Activated naive CD8-positive, alpha-beta T cell (primary cell): ENCODE results near the gene NPLOC4.
"Not testable (repeated sequence)": the region's sequence is repeated elsewhere in the genome, so short reads cannot be mapped to it uniquely, and the experiment has no call there.

Source experiments
- H3K27ac Mint-ChIP-seq: one replicate; pipeline ENCODE4 v1.8.0; 2021; ENCODE audit warnings: mixed read lengths
- H3K27me3 Mint-ChIP-seq: one replicate; pipeline ENCODE4 v1.8.0; 2021; ENCODE audit warnings: mixed read lengths
- H3K36me3 Mint-ChIP-seq: one replicate; pipeline ENCODE4 v1.8.0; 2021; ENCODE audit warnings: mixed read lengths
- H3K4me1 Mint-ChIP-seq: one replicate; pipeline ENCODE4 v1.8.0; 2021; ENCODE audit warnings: low read depth, mixed read lengths
- H3K4me3 Mint-ChIP-seq: one replicate; pipeline ENCODE4 v1.8.0; 2021; ENCODE audit warnings: mild to moderate bottlenecking, mixed read lengths
- H3K9me3 Mint-ChIP-seq: one replicate; pipeline ENCODE4 v1.8.0; 2021; ENCODE audit warnings: low read depth, mixed read lengths

The NPLOC4 gene

DNA sequence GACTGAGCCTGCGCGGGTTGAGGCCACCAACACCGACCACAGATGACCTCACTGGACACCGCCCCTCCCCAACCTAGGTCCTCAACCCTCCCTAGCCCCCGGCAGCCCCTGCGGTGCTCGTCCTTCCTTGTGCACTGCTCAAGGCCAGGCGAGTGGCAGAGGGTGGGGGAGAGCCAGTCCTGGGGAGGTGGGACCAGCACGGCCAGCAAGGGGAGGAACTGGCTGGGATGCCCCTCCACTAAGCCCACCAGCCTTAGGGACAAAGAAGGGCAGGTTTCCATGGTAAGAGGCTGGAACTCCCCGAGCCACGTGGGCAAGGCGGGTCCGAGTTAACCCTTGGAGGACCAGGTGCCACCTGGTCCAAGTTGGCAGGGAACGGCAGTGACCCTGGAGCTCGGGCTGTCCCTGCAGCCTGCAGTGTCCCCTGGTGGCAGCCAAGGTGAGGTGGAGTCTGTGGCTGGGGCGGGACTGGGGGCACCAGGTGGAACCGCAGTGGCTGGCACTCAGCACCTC, 99.5 kb downstream of the NPLOC4 start:
- Mint-ChIP-seq H3K36me3 (peaks cover 2% of the 10 kb centered on the region), H3K4me1 (no peaks in the 10 kb centered on the region), H3K4me3 (no peak overlapping the region), H3K27ac (peak overlapping the region; percentile 34), H3K27me3 (peaks cover 1% of the 10 kb centered on the region), H3K9me3 (no peaks in the 10 kb centered on the region)

DNA sequence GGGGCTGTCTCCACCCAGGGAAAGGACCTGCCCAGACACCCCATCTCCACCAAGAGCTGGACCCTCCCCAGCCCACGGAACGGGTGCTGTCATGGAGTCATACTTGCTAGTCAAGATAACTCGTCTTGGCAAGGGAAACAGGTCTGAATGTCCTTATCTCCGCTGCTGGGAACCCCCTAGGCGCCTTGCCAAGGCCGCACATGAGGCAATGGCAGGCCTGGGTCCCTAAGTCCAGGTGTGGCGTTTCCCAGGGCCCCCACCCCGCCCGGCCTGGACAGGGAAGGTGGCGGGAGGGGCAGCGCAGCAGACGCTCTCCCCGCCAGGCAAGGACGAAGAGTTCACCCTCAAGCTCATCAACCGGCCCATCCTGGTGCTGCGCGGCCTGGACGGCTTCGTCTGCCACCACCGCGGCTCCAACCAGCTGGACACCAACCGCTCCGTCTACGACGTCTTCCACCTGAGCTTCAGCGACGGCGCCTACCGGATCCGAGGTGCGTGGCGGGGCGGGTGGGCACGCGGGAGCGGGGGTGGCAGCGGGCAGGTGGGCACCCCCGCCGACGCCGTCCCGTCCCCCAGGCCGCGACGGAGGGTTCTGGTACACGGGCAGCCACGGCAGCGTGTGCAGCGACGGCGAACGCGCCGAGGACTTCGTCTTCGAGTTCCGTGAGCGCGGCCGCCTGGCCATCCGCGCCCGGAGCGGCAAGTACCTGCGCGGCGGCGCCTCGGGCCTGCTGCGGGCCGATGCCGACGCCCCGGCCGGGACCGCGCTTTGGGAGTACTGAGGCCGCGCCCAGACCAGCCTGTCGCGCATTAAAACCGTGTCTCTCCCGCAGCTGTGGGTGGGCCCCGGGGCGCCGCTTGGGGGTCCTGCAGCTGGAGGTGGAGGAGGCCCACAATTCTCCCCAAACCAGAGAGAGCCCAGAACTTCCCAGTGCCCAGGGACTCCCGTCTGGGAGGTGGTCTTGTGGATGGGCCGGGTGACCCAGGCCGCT, 100.3 kb downstream of the NPLOC4 start:
- Mint-ChIP-seq H3K9me3 (no peaks in the 10 kb centered on the region), H3K4me3 (no peak overlapping the region), H3K27me3 (peaks cover 1% of the 10 kb centered on the region), H3K36me3 (peaks cover 2% of the 10 kb centered on the region), H3K27ac (no peak overlapping the region), H3K4me1 (no peaks in the 10 kb centered on the region)

DNA sequence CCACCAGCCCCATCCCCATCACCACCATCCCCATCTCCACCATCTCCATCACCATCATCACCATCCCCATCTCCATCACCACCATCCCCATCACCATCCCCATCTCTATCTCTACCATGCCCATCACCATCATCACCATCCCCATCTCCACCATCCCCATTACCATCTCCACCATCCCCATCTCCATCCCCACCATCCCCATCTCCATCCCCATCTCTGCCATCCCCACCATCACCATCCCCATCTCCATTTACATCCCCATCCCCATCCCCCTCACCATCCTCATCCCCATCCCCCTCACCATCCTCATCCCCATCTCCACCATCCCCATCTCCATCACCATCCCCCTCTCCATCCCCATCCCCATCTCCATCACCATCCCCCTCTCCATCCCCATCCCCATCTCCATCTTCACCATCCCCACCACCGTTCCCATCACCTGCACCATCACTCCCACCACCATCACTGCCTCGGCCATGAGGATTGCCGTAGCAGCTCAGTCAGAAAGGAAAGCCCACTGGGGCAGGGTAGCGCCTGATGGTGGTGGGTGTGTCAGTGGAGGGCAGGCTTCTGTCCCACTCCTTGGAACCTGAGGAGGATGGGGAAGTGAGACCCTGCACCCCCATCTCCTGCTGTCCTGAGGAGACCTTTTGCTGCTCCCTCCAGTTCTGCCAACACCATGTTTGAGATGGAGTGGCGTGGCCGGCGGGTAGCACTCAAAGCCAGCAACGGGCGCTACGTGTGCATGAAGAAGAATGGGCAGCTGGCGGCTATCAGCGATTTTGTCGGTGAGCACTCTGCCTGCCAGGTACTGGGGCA, 101.2 kb downstream of the NPLOC4 start:
- no peak overlapping the region for H3K27ac Mint-ChIP-seq
- no peaks in the 10 kb centered on the region for H3K4me1 Mint-ChIP-seq
- no peaks in the 10 kb centered on the region for H3K9me3 Mint-ChIP-seq
- H3K27me3 Mint-ChIP-seq = peaks cover 1% of the 10 kb centered on the region
- peaks cover 2% of the 10 kb centered on the region for H3K36me3 Mint-ChIP-seq
- H3K4me3 Mint-ChIP-seq = no peak overlapping the region

DNA sequence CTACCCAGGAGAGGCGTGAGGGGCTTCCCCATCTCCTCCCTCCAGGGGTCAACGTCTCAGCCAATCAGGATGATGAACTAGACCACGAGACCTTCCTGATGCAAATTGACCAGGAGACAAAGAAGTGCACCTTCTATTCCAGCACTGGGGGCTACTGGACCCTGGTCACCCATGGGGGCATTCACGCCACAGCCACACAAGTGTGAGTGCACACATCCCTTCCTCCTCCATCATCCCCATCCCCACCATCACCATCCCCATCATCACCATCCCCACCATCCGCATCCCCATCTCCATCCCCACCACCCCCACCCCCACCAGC, 101.9 kb downstream of the NPLOC4 start:
- Mint-ChIP-seq H3K4me1 (no peaks in the 10 kb centered on the region), H3K27ac (no peak overlapping the region), H3K36me3 (peaks cover 2% of the 10 kb centered on the region), H3K9me3 (no peaks in the 10 kb centered on the region), H3K4me3 (no peak overlapping the region), H3K27me3 (peaks cover 1% of the 10 kb centered on the region)

DNA sequence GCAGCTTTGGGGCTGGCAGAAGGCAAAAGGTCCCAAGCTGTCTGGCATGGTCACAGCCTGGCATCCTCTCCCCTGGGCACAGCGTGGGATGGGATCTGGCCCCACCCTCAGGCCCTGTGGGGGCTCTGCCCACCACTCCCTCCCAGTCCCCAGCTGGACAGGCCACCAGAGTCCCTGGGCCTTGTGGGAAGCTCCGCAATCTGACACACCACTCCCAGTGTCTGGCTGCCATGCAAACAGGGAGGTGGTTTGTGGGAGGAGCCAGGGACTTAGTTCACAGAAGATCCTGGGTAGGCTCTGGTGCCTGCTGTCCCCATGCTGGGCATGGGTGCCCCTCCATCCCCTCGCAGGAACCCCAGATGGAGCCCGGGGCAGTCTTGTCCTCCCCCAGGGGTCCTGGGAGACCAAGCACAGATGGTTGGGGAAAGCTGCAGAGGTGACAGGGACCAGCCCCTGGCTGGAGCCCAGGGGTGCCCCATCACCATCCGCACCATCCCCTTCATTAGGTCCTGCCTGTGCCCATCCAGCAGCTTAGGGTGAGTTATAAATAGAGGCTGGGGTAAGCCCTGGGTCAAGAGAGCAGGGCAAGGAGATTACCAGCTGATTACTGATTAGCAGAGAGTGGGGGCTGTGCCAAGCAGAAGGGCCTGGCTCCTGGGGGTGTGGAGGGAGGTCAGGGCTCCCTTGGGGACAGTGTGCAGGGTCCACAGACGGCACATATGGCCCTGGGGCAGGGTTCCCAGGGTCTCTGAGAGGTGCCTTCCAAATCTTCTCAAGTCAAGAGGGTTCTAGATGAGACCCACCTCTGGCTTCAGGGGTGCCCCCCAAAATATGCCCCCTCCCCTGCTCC, 102.5 kb downstream of the NPLOC4 start:
- H3K9me3 Mint-ChIP-seq = no peaks in the 10 kb centered on the region
- peaks cover 1% of the 10 kb centered on the region for H3K27me3 Mint-ChIP-seq
- no peak overlapping the region for H3K4me3 Mint-ChIP-seq
- peaks cover 2% of the 10 kb centered on the region for H3K36me3 Mint-ChIP-seq
- H3K27ac Mint-ChIP-seq = no peak overlapping the region
- H3K4me1 Mint-ChIP-seq = no peaks in the 10 kb centered on the region

DNA sequence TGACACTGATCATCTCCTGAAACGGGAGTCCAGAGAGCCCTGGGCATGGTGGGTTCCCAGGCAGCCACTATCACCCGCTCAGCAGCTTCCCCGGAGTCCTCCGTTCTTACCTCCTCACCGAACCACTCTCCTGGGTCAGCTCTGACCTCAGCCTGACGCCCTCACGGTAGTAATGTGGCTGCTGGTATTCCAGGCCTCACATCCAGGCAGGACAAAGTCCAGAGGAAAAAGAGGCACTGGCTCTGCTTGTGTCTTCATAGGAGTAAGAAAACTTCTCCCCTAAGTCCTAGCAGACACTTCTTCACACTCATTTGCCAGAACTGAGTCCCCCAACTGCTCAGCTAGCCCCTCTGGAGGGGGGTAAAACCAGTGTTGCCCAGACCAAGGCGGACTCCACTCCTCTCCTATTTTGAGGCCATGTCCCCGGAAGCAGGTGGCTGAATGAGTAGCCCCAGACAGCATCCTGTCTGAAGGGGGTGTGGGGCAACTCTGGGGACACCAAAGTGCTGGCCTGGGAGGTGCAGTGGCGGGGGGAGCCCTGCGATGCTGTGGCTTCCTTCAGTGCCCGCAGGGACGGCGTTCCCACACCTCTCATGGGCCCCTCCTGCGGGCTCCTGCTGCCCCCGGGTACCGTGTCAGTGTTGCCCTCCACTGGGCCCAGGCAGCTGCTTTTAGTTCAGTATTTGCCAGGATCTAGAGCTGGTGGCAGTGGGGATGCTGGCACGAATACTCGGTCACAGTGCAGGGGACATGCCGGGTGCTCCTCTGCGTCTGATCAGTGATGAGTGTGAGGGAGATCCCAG, 103.4 kb downstream of the NPLOC4 start:
- no peak overlapping the region for H3K4me3 Mint-ChIP-seq
- H3K36me3 Mint-ChIP-seq = peaks cover 2% of the 10 kb centered on the region
- H3K27ac Mint-ChIP-seq = no peak overlapping the region
- H3K9me3 Mint-ChIP-seq = no peaks in the 10 kb centered on the region
- peaks cover 1% of the 10 kb centered on the region for H3K27me3 Mint-ChIP-seq
- H3K4me1 Mint-ChIP-seq = no peaks in the 10 kb centered on the region

DNA sequence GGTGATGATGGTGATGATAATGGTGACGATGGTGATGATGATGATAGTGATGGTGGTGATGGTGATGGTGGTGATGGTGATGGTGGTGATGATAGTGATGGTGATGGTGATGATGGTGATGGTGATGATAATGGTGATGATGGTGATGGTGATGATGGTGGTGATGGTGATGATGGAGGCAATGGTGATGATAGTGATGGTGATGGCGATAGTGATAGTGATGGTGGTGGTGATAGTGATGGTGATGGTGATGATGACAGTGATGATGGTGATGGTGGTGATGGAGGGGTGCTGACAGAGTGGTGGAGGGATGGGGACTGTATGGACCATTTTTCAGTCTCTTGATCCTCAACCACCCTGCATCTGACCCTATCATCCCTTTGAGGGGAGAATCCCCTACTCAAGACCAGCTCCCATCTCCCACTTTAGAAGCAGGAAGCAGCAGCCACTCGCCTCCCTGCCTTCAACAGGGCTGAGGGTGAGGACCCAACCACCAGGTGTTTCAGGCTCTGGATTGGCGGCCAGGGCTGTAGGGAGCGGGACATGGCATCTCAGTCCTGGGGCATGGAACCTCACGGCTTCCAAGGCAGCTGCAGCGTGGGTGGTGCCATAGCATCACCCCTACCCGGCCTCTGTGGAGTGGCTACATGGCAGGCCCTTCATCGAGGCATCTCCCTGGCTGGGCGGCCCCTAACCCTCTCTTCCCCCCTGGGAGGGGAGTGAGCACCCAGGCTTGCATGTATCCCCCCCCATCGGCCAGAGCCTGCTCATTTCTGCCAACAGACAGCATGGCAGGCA, 104.2 kb downstream of the NPLOC4 start:
- Mint-ChIP-seq H3K27me3 (peaks cover 1% of the 10 kb centered on the region), H3K27ac (no peak overlapping the region), H3K4me1 (no peaks in the 10 kb centered on the region), H3K36me3 (no peaks in the 10 kb centered on the region), H3K4me3 (no peak overlapping the region), H3K9me3 (no peaks in the 10 kb centered on the region)

DNA sequence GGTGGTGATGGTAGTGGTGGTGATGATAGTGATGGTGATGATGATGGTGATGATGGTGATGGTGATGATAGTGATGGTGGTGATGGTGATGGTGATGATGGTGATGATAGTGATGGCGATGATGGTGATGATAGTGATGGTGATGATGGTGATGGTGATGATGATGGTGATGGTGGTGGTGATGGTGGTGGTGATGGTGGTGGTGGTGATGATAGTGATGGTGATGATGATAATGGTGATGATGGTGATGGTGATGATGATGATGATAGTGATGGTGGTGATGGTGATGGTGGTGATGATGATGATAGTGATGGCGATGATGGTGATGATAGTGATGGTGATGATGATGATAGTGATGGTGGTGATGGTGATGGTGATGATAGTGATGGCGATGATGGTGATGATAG, 104.9 kb downstream of the NPLOC4 start:
- not testable (repeated sequence) for H3K27ac Mint-ChIP-seq, H3K9me3 Mint-ChIP-seq, H3K27me3 Mint-ChIP-seq, H3K4me3 Mint-ChIP-seq, H3K36me3 Mint-ChIP-seq, H3K4me1 Mint-ChIP-seq

DNA sequence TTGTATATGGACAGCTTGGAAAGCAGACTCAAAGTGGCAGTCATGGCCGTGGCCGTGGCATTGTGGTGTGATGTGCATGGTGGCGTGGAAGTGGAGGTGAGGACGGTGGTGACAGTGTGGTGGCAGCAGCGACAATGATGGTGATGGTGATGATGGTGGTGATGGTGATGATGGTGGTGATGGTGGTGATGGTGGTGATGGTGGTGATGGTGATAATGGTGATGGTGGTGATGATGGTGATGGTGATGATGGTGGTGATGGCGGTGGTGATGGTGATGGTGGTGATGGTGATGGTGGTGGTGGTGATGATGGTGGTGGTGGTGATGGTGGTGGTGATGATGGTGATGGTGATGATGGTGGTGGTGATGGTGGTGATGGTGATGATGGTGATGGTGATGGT, 105.9 kb downstream of the NPLOC4 start:
- not testable (repeated sequence) for H3K27ac Mint-ChIP-seq, H3K27me3 Mint-ChIP-seq, H3K36me3 Mint-ChIP-seq, H3K4me1 Mint-ChIP-seq, H3K9me3 Mint-ChIP-seq, H3K4me3 Mint-ChIP-seq

DNA sequence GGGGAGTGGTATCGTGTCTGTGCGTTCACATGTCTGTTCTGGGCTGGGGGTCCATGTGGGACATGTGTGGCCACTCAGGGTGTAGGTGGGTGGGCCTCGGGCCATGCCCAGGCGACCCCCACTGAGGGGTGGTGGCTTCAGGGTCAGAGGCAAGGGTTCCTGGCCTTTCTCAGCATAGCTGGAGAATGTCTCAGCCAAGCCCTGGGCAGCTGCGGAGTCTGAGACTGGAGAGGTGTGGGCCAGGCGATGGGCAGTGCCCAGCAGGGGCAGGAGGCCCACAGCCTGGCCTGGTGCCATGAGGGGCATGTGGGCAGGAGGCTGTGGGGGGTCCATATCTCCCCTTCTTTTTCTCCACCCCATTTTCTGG, 107.5 kb downstream of the NPLOC4 start:
- no peaks in the 10 kb centered on the region for H3K36me3 Mint-ChIP-seq
- H3K4me3 Mint-ChIP-seq = no peak overlapping the region
- H3K27me3 Mint-ChIP-seq = peaks cover 3% of the 10 kb centered on the region
- no peaks in the 10 kb centered on the region for H3K4me1 Mint-ChIP-seq
- no peak overlapping the region for H3K27ac Mint-ChIP-seq
- no peaks in the 10 kb centered on the region for H3K9me3 Mint-ChIP-seq

DNA sequence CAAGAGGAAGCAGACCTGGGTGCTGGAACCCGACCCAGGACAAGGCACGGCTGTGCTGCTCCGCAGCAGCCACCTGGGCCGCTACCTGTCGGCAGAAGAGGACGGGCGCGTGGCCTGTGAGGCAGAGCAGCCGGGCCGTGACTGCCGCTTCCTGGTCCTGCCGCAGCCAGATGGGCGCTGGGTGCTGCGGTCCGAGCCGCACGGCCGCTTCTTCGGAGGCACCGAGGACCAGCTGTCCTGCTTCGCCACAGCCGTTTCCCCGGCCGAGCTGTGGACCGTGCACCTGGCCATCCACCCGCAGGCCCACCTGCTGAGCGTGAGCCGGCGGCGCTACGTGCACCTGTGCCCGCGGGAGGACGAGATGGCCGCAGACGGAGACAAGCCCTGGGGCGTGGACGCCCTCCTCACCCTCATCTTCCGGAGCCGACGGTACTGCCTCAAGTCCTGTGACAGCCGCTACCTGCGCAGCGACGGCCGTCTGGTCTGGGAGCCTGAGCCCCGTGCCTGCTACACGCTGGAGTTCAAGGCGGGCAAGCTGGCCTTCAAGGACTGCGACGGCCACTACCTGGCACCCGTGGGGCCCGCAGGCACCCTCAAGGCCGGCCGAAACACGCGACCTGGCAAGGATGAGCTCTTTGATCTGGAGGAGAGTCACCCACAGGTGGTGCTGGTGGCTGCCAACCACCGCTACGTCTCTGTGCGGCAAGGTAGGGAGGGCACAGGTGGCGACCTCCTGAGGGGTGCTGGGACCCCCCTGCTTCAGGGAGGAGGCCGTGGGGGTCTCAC, 108.1 kb downstream of the NPLOC4 start:
- H3K4me3 Mint-ChIP-seq = no peak overlapping the region
- peaks cover 3% of the 10 kb centered on the region for H3K27me3 Mint-ChIP-seq
- no peak overlapping the region for H3K27ac Mint-ChIP-seq
- H3K9me3 Mint-ChIP-seq = no peaks in the 10 kb centered on the region
- no peaks in the 10 kb centered on the region for H3K4me1 Mint-ChIP-seq
- H3K36me3 Mint-ChIP-seq = no peaks in the 10 kb centered on the region

DNA sequence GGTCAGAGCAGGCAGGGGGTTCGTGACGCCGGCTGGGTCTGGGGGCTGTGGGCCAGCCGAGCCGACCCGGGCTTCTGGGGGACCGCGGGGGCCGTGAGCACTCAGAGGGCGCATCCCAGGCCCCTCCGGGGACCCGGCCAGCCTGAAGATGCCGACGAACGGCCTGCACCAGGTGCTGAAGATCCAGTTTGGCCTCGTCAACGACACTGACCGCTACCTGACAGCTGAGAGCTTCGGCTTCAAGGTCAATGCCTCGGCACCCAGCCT, 108.6 kb downstream of the NPLOC4 start:
- Mint-ChIP-seq H3K9me3 (no peaks in the 10 kb centered on the region), H3K27me3 (peaks cover 2% of the 10 kb centered on the region), H3K27ac (no peak overlapping the region), H3K4me3 (no peak overlapping the region), H3K4me1 (no peaks in the 10 kb centered on the region), H3K36me3 (no peaks in the 10 kb centered on the region)
